Putamen (tissue), 1 donor: ENCODE data around the gene UBAC1.

Experiments
- DNase-seq: peaks from one replicate; pipeline ENCODE4 v3.0.0-alpha.2; 2016; ENCODE audit warnings: low spot score

Gene UBAC1

DNA sequence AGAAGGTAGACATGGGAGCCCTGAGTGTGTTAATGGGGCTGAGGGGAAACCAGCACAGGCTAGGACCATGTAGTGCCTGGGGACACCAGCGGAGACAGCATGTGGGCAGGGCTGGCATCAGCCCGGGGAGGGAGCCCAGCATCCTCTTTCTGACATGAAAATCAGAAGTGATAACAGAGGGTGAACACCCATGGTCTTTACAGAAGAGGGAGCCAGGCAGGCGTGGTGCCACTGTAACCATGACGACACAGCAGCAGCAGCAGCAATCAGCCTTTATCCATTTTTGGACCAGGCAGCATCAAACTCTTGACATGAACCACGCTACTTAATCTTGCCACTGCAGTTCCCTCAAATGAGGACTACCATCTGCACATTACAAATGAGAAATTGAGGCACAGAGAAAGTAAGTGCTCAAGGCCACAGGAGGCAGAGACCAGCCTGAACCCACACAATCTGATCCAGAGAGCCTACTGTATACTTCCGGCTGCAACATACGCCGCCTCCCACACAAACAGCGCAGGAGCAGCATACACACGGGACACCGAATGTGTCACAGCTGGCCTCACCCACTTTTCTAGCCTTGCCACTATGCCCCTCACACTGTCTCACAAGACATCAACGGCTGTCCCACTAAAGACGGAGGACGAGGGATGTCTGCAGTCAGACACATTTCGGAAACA, 77.6 kb downstream of the UBAC1 start:
- DNase-seq, result no peak
